Measurements from ENCODE around the gene NCBP3. TPM values are rescaled to one million over a fixed set of nuclear protein-coding genes. Genes with fewer than 3 reads are reported as not detected.

The NCBP3 gene
- total RNA-seq, 6 experiments from 2014 or later: 8.6 to 15.1 (median 10.5) TPM

- no peak overlapping the region for H3K4me3 ChIP-seq
- intact Hi-C loops (cut with DNase I): no loop called here
- H3K27ac ChIP-seq: no peak overlapping the region
- H3K27me3 ChIP-seq: no peaks in the 10 kb centered on the region
- H3K4me1 ChIP-seq: peaks cover 0 to 3% (median 0%) of the 10 kb centered on the region in 4 donors
- TF ChIP-seq CTCF (IDR thresholded peaks at IDR 0.05) (no peak), POLR2A (IDR thresholded peaks at IDR 0.05) (no peak)
- no peak for DNase-seq
- no peaks in the 10 kb centered on the region for H3K9me3 ChIP-seq
- 81% methylated on average over 9 of the region's 12 CpGs for WGBS (ENCODE audit: insufficient coverage, low coverage, low lambda C conversion rate, missing lambda C conversion rate)
- H3K36me3 ChIP-seq: no peaks in the 10 kb centered on the region
- no peak for ATAC-seq
Observed at GRCh38 chr17:3884188-3884587, 38.1 kb upstream of the NCBP3 start.

- Histone ChIP-seq H3K27ac (no peak overlapping the region), H3K4me1 (peaks cover 0 to under 1% (median 0%) of the 10 kb centered on the region in 4 donors), H3K36me3 (no peaks in the 10 kb centered on the region), H3K4me3 (no peak overlapping the region), H3K27me3 (no peaks in the 10 kb centered on the region), H3K9me3 (no peaks in the 10 kb centered on the region)
- WGBS (ENCODE audit: insufficient coverage, low coverage, low lambda C conversion rate, missing lambda C conversion rate): 100% methylated on average over 1 of the region's 4 CpGs
- DNase-seq (no peak), ATAC-seq (no peak)
- no peak for TF ChIP-seq CTCF (IDR thresholded peaks at IDR 0.05)
- no peak for TF ChIP-seq POLR2A (IDR thresholded peaks at IDR 0.05)
- intact Hi-C loops (cut with DNase I): no loop called here
Observed at GRCh38 chr17:3882276-3882675, 36.2 kb upstream of the NCBP3 start.

- Histone ChIP-seq H3K36me3 (no peaks in the 10 kb centered on the region), H3K27me3 (no peaks in the 10 kb centered on the region), H3K9me3 (no peaks in the 10 kb centered on the region), H3K4me3 (no peak overlapping the region), H3K4me1 (no peaks in the 10 kb centered on the region), H3K27ac (no peak overlapping the region)
- ATAC-seq (no peak), DNase-seq (no peak)
- WGBS (ENCODE audit: insufficient coverage, low coverage, low lambda C conversion rate, missing lambda C conversion rate): 50% methylated on average over 2 of the region's 7 CpGs
- TF ChIP-seq POLR2A (IDR thresholded peaks at IDR 0.05) (no peak), CTCF (IDR thresholded peaks at IDR 0.05) (no peak)
- intact Hi-C loops (cut with DNase I): no loop called here
Observed at GRCh38 chr17:3880983-3881382, 34.9 kb upstream of the NCBP3 start.

- Histone ChIP-seq H3K4me3 (no peak overlapping the region), H3K9me3 (no peaks in the 10 kb centered on the region), H3K4me1 (no peaks in the 10 kb centered on the region), H3K36me3 (no peaks in the 10 kb centered on the region), H3K27ac (no peak overlapping the region), H3K27me3 (no peaks in the 10 kb centered on the region)
- TF ChIP-seq CTCF (IDR thresholded peaks at IDR 0.05): no peak
- ATAC-seq (no peak), DNase-seq (no peak)
- 69% methylated on average over 10 of the region's 25 CpGs for WGBS (ENCODE audit: insufficient coverage, low coverage, low lambda C conversion rate, missing lambda C conversion rate)
- intact Hi-C loops (cut with DNase I): no loop called here
Observed at GRCh38 chr17:3879591-3880417, 33.8 kb upstream of the NCBP3 start.
